Measurements from ENCODE around the gene LAMTOR2.

The LAMTOR2 gene

DNA sequence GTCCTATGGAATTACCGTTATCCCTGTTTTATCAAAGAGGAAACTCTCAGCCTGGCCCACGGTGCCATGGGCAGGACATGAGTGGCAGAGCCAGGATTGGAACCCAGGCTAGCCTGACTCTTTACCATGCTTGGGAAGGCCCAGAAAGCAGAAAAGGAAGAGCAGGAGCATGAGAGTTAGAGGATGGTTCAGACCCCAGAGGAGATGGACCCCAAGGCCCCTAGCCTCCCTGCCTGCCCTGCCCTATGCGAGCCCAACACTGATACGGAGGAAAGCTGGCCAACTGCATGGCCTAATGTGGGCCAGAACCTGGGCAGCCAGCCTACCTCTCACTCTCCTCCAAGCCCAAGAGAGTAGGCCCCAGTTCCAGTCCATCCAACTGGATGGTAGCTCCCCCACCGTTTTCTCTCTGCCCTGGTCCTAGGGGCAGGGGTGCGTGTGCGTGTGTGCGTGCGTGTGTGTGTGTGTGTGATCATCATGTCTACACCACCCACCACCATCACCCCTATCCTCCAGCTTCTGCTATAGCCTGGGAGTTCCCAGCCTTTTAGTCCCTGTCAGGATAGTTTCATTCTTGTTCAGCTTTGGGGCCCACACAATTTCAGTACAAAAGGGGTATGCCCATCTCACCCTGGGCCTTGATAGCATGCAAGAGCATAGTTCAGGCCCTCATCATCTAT lies 43.1 kb downstream of the LAMTOR2 start:
- peak in 1 of 3 donors; percentile 35 for DNase-seq (ENCODE audit: low read depth in 3 of 3)

DNA sequence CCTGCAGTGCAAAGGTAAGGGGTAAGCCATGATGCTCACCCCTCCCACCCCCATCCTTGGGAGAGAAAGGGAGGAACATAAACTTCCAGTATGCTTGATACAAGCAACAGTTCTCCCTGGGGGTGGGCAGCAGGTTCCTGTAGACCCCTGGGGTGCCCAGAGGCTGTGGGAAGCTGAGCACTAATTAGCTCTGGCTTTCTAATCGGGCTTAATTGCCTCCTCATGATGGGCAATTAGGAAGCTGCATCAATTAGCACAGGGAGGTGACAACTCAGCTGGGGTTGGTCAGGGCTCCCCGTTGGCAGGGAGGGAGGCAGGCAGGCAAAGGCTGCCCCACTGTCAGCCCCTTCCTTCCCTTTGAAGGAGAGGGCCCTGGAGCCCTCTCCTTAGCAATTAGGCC lies 44.2 kb downstream of the LAMTOR2 start:
- DNase-seq (ENCODE audit: low read depth in 3 of 3), result no peak

DNA sequence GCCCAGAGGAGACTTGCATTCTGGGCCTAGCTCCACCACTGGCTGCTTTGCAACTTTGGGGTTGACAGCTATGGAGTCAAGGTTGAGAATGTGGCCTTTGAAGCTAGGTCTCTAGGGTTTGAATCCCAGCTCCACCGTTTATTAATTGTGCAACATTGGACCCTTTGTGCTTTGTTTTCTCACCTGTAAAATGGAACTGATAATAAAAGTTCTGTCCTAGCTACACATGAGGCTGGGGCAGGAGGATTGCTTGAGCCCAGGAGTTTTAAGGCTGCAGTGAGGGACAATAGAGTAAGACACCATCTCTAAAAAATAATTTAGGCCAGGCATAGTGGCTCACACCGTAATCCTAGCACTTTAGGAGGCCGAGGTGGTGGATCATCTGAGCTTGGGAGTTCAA lies 44.7 kb downstream of the LAMTOR2 start:
- DNase-seq (ENCODE audit: low read depth in 3 of 3), result no peak

DNA sequence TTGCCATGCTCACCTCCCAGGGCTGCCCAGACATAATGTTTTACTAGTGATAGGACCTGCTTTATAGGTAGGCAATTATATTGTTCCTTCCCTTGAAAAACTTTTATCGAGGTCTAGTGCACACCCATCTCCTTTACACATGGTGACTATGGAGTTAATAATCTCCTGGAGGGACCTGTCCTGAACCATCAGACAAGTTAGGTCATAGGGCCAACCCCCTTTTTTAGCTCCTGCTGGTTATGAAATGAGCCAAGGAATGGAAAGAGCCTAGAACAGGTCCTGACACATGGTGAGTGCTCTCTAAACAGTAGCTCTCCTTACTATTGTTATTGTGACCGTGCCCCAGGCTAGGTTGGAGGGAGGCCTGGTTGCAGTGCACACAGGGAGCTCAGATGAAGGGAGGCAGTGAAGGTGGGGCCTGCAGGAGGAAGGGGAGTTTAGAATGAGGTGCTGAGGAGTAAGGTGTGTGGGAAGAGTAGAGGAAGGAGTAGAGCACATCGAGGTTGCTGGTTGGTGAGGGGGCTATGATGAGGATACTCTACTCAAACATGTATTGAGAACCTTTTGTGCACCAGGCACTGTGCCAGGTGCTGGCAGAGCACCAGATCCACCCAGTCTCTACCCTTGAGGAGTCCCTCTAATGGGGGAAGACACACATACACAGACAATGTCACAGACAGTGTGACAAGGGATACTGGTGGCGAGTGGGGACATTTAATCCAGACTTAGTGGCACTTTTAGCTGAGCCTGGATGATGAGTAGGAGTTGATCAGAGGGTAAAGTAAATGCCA lies 45.8 kb downstream of the LAMTOR2 start:
- no peak for DNase-seq (ENCODE audit: low read depth in 3 of 3)

DNA sequence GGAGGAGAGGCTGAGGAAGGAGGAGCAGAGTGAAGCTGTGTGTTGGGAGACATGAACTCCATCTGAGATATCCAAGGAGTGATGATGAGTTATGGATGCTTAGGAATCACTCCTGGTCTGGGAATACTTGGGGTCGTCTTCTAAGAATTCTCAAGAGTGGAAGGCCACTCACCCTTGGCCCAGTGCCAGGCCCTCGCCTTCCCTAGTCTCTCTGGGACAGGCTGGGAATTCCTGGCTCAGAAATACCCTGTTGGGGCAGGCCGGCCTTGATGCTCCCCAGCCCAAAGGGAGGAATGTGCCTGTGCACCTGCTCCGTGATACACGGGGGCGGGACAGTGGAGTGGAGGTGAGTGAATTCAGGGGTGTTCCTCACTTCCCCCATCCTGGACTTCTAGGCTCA lies 47.3 kb downstream of the LAMTOR2 start:
- DNase-seq (ENCODE audit: low read depth in 3 of 3), result no peak

DNA sequence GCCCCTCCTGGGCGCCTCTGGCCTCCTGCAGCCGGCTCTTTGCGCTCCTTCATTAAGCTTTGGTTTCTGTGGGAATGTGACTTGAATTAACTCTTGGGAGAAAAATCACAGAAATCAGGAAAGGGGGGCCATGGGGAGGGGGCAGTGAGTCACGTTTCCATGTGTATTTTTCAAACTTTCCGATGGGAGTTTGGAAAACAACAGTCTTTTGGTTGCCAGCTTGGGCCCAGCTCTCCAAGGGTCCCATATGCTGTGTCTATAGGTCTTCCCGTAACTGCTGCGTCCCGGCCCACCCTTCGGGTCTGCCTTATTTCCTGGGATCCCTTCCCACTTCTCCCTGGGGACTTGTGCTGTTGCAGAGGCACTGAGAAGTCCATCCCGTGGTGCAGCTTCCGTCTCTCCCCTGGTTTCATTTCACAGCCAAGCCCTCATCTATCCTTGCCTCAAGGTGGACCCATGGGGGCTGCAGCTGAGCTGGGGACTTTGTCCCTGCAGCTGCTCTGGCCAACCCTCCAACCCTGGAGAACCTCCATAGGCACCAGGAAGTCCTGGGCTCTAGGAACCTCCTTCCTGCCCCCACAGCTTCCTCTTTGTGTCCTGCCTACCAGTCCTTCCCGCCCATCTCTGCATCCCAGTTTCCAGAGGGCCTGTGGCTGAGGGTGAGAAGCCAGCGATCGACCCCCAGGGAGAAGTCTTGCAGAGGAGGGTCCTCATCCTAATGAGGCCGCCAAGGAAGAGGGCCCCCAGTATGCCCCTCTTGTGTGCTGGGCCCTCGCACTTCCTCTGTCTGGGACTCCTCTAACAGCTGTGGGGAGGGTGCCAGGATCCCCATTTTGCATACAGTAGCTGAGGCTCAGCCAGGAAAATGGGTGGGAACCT lies 48.3 kb downstream of the LAMTOR2 start:
- DNase-seq (ENCODE audit: low read depth in 3 of 3), result no peak

DNA sequence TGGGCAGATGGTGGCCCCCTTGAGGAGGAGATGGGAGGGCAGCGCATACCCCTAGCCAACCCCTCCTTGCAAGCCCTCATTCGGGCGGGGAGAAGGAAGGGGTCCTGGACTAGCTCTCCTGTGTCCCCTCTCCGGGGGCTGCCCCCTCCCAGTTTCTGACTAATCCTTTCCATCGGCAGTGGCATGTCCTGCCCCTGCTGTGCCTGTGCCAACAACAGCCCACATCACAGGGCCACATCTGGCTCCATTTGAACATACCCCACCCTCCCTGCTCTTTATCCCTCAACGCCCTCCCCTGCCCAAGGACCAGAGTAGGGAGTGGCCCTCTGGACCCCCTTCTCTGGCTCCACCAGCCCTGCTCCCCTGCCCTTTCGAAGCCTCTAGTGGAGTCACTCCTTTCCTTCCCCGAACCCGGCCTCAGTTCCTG lies 49.0 kb downstream of the LAMTOR2 start:
- DNase-seq (ENCODE audit: low read depth in 3 of 3), result no peak

DNA sequence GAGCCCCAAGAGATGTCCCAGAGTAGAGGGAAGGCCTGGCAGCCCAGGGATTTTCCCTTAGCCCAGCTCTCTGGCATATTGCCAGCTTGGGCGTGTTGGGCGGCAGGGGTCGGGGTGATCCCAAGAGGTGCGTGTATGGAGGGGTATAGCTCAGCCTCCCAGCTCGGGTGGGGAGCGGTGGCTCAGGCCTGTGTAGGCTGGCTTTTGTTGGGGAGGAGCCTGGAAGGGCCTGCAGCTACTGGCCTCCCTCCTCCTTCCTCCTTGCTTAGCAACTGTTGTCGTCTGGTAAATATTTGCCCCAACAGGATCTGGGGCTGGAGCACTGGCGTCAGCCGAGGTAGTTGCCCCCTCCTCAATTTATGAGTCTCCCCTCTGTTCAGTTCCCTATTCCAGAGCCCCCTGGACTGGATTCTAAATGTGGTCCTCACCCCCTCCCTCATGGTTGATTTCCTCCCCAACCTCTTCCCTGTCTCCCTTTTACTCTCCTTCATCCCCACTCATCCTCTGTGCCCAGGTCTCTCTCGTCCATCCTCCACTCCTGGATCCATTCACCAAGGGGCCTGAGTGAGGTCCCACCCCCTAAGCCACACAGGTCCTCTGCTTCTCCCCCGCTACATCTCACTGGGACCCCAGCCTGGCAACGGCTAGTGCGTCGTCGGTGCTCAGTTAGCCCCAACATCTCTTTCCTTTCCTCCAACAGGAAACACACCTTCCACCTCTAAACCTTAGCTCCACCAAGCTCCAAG lies 49.7 kb downstream of the LAMTOR2 start:
- no peak for DNase-seq (ENCODE audit: low read depth in 3 of 3)

DNA sequence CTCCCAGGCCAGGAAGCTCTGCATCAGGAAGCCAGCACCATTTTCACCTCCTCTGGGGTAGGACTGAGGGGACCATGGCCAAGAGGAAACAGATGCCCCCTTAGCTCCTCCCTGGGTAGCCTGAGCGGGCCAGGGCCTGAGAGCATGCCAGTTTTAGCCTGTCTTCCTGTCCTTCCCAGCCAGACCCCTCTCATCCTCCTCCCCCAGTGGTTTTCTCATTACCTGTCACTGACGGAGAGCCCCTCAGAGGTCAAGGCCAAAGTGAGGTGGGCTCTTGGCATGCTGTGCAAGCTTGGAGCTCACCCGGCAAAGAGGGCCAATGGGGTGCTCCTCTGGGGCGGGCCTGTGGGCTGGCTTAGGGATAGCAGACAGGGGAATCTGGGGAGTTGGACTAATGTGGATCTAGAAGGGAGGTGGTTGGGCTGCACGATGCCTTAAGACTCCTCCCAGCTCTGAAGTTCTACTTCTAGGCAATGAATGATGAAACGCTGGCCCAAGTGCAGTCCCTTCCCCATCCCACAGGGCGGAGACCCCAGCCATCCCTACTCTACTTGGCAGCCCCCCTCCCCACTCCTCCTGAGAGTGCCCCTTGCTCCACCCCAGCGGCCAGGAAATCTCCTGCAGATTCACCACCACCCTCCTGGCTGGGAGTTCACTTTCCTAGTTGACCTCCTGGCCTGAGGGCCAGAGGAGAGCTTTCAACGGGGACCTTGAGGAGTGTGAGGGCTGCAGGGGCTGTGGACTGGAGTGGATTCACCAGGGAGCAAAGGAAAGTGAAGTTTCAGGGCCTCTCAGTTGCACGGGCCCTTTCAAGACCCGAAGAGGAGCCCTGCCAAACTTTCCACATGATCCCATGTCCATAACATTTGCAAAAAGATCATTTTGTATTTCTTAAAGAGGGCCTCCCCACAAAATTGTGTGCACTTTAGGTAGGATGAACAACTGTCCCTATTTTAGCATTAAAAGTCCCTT lies 50.6 kb downstream of the LAMTOR2 start:
- DNase-seq (ENCODE audit: low read depth in 3 of 3), result no peak

DNA sequence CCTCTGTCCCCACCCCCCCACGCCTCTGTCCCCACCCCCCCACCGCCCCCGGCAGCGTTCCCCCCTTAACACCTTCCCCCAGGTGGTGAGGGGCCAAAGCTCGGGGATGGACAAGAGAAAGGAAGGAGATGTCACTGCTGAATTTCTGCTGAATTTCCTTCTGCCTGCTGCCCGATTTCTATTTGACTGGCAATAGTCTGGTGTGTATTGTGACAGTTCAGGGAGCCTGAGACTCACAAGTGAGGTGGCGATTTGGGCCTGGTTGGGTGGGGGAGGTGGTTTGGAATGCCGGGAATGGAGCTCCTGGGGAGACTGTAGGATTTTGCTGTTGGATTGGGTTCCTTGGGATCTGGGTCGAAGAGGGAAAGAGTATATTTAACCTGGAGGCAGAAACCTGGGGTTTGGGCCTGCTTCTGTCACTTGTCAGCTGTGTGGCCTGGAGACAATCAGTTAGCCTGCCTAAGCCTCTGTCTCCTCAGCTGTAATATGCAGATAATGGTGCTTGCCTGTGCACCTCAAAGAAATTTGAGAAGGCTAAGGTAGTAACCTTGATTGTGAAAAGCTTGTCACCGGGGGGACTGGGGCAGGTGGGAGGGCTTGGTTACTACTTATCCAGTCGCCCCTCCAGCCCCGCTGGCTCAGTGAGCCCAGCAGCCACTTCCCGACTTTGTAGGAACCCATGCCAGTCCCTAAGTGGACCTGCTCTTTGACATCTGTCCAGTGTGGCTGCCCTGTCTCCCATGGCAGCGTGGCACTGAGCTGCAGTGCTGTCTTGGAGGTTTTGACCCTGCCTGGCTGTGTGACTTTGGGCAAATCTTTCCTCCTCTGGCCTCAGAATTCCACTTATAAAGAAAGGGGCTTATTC lies 52.3 kb downstream of the LAMTOR2 start:
- no peak for DNase-seq (ENCODE audit: low read depth in 3 of 3)

DNA sequence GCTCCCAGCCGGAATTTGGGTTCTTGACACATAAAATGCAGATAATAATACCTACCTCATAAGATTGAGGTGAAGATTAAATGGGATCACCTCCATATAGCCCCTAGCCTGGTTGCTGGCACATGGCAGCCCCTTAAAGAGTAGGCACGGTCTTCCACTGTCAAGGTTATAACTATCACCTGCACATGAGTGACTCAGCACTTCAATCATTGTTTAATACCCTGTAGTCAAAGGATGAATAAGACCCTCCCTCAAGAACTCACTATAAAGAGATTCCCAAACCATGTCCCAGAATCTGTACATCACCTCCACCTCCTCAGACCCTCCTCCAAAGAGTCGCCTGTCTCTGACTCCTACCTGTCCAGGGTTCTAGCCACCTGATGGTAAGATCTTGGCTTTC lies 53.5 kb downstream of the LAMTOR2 start:
- no peak for DNase-seq (ENCODE audit: low read depth in 3 of 3)
